GM23248 (cell line): ENCODE data around the gene ANKRD29. TPM values are rescaled to one million over a fixed set of nuclear protein-coding genes. Genes with fewer than 3 reads are reported as not detected.

Experiments
- DNase-seq: peaks from one replicate; pipeline ENCODE4 v3.0.0-alpha.2; 2015
- H2AFZ ChIP-seq: fragments of 200-600 bp; sonication (generic); 2 replicates; pipeline ENCODE4 v1.6.1; 2016; ENCODE audit warnings: antibody characterized with exemption
- H3F3A ChIP-seq: fragments of 200-600 bp; sonication (generic); 2 replicates; pipeline ENCODE4 v1.6.1; 2016; ENCODE audit warnings: mild to moderate bottlenecking, antibody characterized with exemption, mixed run types; ENCODE audit not compliant: insufficient read depth
- H3K27ac ChIP-seq: fragments of 200-600 bp; sonication (generic); 2 replicates; pipeline ENCODE4 v1.5.1; 2016; ENCODE audit warnings: mild to moderate bottlenecking
- H3K27me3 ChIP-seq: fragments of 200-600 bp; sonication (generic); replicated peaks from 2 replicates; pipeline ENCODE4 v1.6.1; 2016; ENCODE audit warnings: mild to moderate bottlenecking; ENCODE audit not compliant: insufficient read depth
- H3K36me3 ChIP-seq: fragments of 200-600 bp; sonication (generic); 2 replicates; pipeline ENCODE4 v1.6.1; 2016; ENCODE audit warnings: low read depth, mild to moderate bottlenecking
- H3K4me1 ChIP-seq: fragments of 200-600 bp; sonication (generic); 2 replicates; pipeline ENCODE4 v1.6.1; 2016; ENCODE audit warnings: mild to moderate bottlenecking; ENCODE audit not compliant: insufficient read depth
- H3K4me2 ChIP-seq: fragments of 200-600 bp; sonication (generic); one replicate; pipeline ENCODE4 v1.6.1; 2016; ENCODE audit warnings: mild to moderate bottlenecking; ENCODE audit not compliant: unreplicated experiment
- H3K4me3 ChIP-seq: fragments of 200-600 bp; sonication (generic); 2 replicates; pipeline ENCODE4 v1.5.1; 2016; ENCODE audit warnings: mild to moderate bottlenecking
- H3K79me2 ChIP-seq: fragments of 200-600 bp; sonication (generic); 2 replicates; pipeline ENCODE4 v1.6.1; 2016; ENCODE audit warnings: mild to moderate bottlenecking; ENCODE audit not compliant: insufficient read depth
- H3K9ac ChIP-seq: fragments of 200-600 bp; sonication (generic); 2 replicates; pipeline ENCODE4 v1.6.1; 2016; ENCODE audit warnings: mild to moderate bottlenecking
- H3K9me2 ChIP-seq: fragments of 200-600 bp; sonication (generic); 2 replicates; pipeline ENCODE4 v1.6.1; 2016; ENCODE audit warnings: mixed run types, mild to moderate bottlenecking, moderate library complexity; ENCODE audit not compliant: insufficient read depth
- H3K9me3 ChIP-seq: fragments of 200-600 bp; sonication (generic); one replicate; pipeline ENCODE4 v1.6.1; 2017; ENCODE audit warnings: low read depth
- H4K20me1 ChIP-seq: fragments of 200-600 bp; sonication (generic); 2 replicates; pipeline ENCODE4 v1.6.0; 2016; ENCODE audit not compliant: insufficient read depth
- EZH2 ChIP-seq: fragments of 200-600 bp; sonication (generic); IDR thresholded peaks from 2 replicates; pipeline ENCODE4 v1.6.1; 2018; ENCODE audit warnings: antibody characterized with exemption, mild to moderate bottlenecking; ENCODE audit not compliant: insufficient read depth, poor library complexity, severe bottlenecking
- EZH2phosphoT487 ChIP-seq: fragments of 200-600 bp; sonication (generic); IDR thresholded peaks from 2 replicates; pipeline ENCODE4 v1.6.1; 2018; ENCODE audit warnings: antibody characterized with exemption, moderate library complexity, mild to moderate bottlenecking, low read depth; ENCODE audit not compliant: insufficient read depth
- WGBS, 2 experiments: methylation state at CpG; one replicate each; pipeline ENCODE4 v1.1.6; 2015 to 2017; ENCODE audit warnings: low lambda C conversion rate in 2 of 2, low coverage in 1 of 2; ENCODE audit errors: missing lambda C conversion rate in 2 of 2; 5-methylcytosine and 5-hydroxymethylcytosine counted together
- in situ Hi-C: fragments of 300-500 bp; cut with MboI; formaldehyde crosslinking; loops from 2 replicates; pipeline ENCODE4 v1.15.0; 2020
- polyA plus RNA-seq: library from polyadenylated mRNA; unstranded; fragments of >200 nt; fragmentation: Nextera tagmentation; extraction: Ambion mirVana; gene quantifications from 2 replicates; pipeline ENCODE4 v1.2.1, GENCODE V29; 2016
- total RNA-seq: library from RNA; depleted of rRNA; stranded (reverse); fragments of >200 nt; shearing (Covaris generic); gene quantifications from 2 replicates; pipeline ENCODE4 v1.2.3, GENCODE V29; 2014

ANKRD29 gene
- total and polyA plus RNA-seq, 2 experiments from 2014 or later: 8.0 to 9.2 TPM

DNA sequence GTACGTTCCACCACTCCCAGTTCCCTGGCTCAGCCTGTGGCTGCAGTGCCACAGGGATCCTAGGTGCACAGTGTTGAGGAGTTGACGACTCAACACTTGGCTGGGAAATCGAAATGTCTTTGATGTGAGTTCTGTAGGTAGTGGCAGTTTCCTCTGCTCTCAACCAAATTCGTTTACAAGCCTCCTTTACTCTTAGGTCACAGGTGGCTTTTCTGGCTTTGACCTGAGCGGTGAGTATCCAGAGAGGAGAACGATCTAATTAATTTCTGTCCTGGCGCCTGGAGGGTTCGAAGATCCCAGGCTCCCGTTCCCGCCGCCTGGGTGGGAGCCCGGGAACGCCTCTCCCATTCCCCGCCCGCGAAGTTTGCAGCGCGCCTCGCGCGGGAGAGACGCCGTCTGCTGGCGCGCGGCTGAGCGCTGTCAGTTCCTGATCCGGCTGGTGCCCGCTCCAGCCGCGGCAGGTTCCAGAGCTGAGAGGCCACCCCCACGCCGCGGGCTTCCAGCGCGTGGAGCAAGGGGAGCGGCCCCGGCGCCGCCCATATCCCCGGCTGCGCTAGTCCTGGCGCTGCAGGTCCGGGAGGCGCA lies 26.4 kb upstream of the ANKRD29 start, which contains the start of gene LAMA3:
LAMA3 (plus strand) TSS at position 423 of the 585 bp plus-strand sequence. CDS start 231 bp downstream, outside the sequence.
- H3K4me1 ChIP-seq: peaks cover 11% of the 10 kb centered on the region
- TF ChIP-seq EZH2phosphoT487 (no peak), EZH2 (no peak)
- DNase-seq: peak; percentile 77
- H3K79me2 ChIP-seq: no peaks in the 10 kb centered on the region
- H4K20me1 ChIP-seq: no peaks in the 10 kb centered on the region
- no peak within 1 kb of the TSS for H3K27ac ChIP-seq
- H3K9ac ChIP-seq: peak within 1 kb of the TSS; percentile 42; the same call in 1 of the 2 replicates
- H3K4me3 ChIP-seq: peak within 1 kb of the TSS; percentile 72
- H3F3A ChIP-seq: peaks cover 14% of the 10 kb centered on the region
- peak within 1 kb of the TSS; percentile 81 for H3K4me2 ChIP-seq
- no peaks in the 10 kb centered on the region for H3K36me3 ChIP-seq
- in situ Hi-C loops: no loop called here
- 2 to 3% methylated on average over 24 to 42 of the region's 45 CpGs for WGBS, 2 experiments
- no peaks in the 10 kb centered on the region; the same call in 1 of the 2 replicates for H3K27me3 ChIP-seq
- H2AFZ ChIP-seq: peak within 1 kb of the TSS; percentile 75
- no peaks in the 10 kb centered on the region for H3K9me3 ChIP-seq
- H3K9me2 ChIP-seq: no peaks in the 10 kb centered on the region

GRCh38 chr18:23688528-23688927 lies 25.8 kb upstream of the ANKRD29 start:
- H3K9me2 ChIP-seq: no peaks in the 10 kb centered on the region
- H3K4me1 ChIP-seq: peaks cover 16% of the 10 kb centered on the region
- H2AFZ ChIP-seq: no peak overlapping the region
- no peaks in the 10 kb centered on the region for H3K79me2 ChIP-seq
- no peak overlapping the region for H3K9ac ChIP-seq
- no peak overlapping the region for H3K4me3 ChIP-seq
- TF ChIP-seq EZH2 (peak; percentile 66), EZH2phosphoT487 (no peak)
- no peak overlapping the region for H3K27ac ChIP-seq
- no peaks in the 10 kb centered on the region for H4K20me1 ChIP-seq
- H3K4me2 ChIP-seq: peak overlapping the region; percentile 81
- peaks cover 20% of the 10 kb centered on the region for H3F3A ChIP-seq
- H3K27me3 ChIP-seq: no peaks in the 10 kb centered on the region; the same call in 1 of the 2 replicates
- no peaks in the 10 kb centered on the region for H3K9me3 ChIP-seq
- 61 to 67% methylated on average over 5 of the region's 5 CpGs for WGBS, 2 experiments
- H3K36me3 ChIP-seq: no peaks in the 10 kb centered on the region
- in situ Hi-C loops: no loop called here
- DNase-seq: no peak

DNA sequence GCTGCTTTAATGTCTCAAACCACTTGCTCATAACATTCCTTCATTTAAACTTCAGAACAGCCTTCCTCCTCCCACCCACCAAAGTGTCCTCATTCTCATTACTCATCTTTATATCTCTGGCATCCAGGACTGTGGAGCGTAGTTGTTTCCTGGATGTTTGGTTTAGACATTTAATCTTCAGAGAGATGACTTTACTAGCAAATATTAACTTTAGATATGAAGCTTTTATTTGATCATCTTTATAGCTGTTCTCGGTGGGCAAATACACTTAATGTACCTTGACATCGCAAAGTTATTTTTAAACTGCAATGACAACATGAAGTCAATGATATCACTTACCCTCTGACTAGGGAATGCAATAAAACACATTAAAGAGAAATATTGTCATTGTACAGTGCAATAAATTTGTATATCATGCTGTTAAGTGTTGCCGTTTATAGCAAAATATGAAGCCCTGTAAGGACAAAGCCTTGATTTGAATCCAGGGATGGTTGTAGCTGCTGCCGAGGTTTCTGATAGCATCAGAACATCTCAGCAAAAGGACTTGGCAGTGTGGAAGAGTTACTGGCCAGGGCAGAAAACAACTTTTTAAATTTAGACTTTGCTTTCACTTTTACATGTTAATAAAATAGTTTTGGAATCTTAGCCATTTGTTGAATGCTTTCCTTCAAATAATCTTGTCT lies 21.9 kb upstream of the ANKRD29 start:
- no peaks in the 10 kb centered on the region for H3K36me3 ChIP-seq
- peak overlapping the region; percentile 26 for H3K9ac ChIP-seq
- TF ChIP-seq EZH2phosphoT487 (no peak), EZH2 (no peak)
- in situ Hi-C loops: no loop called here
- 9 to 12% methylated on average over 5 of the region's 5 CpGs for WGBS, 2 experiments
- no peaks in the 10 kb centered on the region; the same call in 1 of the 2 replicates for H3K27me3 ChIP-seq
- no peaks in the 10 kb centered on the region for H3K9me2 ChIP-seq
- peak overlapping the region; percentile 26; the same call in 1 of the 2 replicates for H2AFZ ChIP-seq
- H3K4me2 ChIP-seq: peak overlapping the region; percentile 80
- DNase-seq: peak; percentile 77
- H3K4me3 ChIP-seq: peak overlapping the region; percentile 48
- no peaks in the 10 kb centered on the region for H4K20me1 ChIP-seq
- H3K27ac ChIP-seq: peak overlapping the region; percentile 10
- H3K79me2 ChIP-seq: no peaks in the 10 kb centered on the region
- no peaks in the 10 kb centered on the region for H3K9me3 ChIP-seq
- peaks cover 24% of the 10 kb centered on the region for H3F3A ChIP-seq
- peaks cover 16% of the 10 kb centered on the region for H3K4me1 ChIP-seq

- no peaks in the 10 kb centered on the region; the same call in 1 of the 2 replicates for H3K27me3 ChIP-seq
- TF ChIP-seq EZH2phosphoT487 (no peak), EZH2 (no peak)
- no peaks in the 10 kb centered on the region for H3K9me2 ChIP-seq
- no peak overlapping the region for H3K27ac ChIP-seq
- no peaks in the 10 kb centered on the region for H3K36me3 ChIP-seq
- H3K4me3 ChIP-seq: no peak overlapping the region
- H3K79me2 ChIP-seq: no peaks in the 10 kb centered on the region
- peak; percentile 58 for DNase-seq
- H3F3A ChIP-seq: peaks cover 24% of the 10 kb centered on the region
- H3K9ac ChIP-seq: no peak overlapping the region
- H3K4me1 ChIP-seq: peaks cover 16% of the 10 kb centered on the region
- WGBS, 2 experiments: 6% methylated on average over 3 of the region's 3 CpGs
- H4K20me1 ChIP-seq: no peaks in the 10 kb centered on the region
- peak overlapping the region; percentile 80 for H3K4me2 ChIP-seq
- H3K9me3 ChIP-seq: no peaks in the 10 kb centered on the region
- H2AFZ ChIP-seq: no peak overlapping the region
- in situ Hi-C loops: no loop called here
These were observed 21.0 kb upstream of the ANKRD29 start for GRCh38 chr18:23683671-23684070.
